Brain microvascular endothelial cell (primary cell): ENCODE results near the gene AXIN2.
"Not testable (repeated sequence)": the region's sequence is repeated elsewhere in the genome, so short reads cannot be mapped to it uniquely, and the experiment has no call there.

Experiments used
- DNase-seq: peaks from one replicate; pipeline ENCODE4 v3.0.0-alpha.2; 2020
- H3K27ac ChIP-seq: fragments of 250-450 bp; sonication (Bioruptor Pico); 2 replicates; pipeline ENCODE4 v1.5.1; 2020; ENCODE audit warnings: mild to moderate bottlenecking, moderate library complexity
- H3K27me3 ChIP-seq: fragments of 250-450 bp; sonication (Bioruptor Pico); replicated peaks from 2 replicates; pipeline ENCODE4 v1.5.1; 2020; ENCODE audit warnings: mild to moderate bottlenecking
- H3K36me3 ChIP-seq: fragments of 250-450 bp; sonication (Bioruptor Pico); replicated peaks from 2 replicates; pipeline ENCODE4 v1.5.1; 2020; ENCODE audit warnings: mild to moderate bottlenecking
- H3K4me3 ChIP-seq: 2 replicates; pipeline ENCODE4 v1.5.1; 2011; ENCODE audit warnings: low read depth, mild to moderate bottlenecking, control low read depth, low read length, moderate library complexity
- in situ Hi-C: cut with HindIII; loops from 2 replicates; pipeline ENCODE4 v1.10.0; 2017; ENCODE audit warnings: low sequenced_read_pairs, low pct_ligation_motif_present
- TF ChIP-seq, protein P1 (sequence below): IDR thresholded peaks from 2 replicates; pipeline ENCODE4 v1.5.1; 2011; ENCODE audit warnings: low read depth, mild to moderate bottlenecking, moderate library complexity, low read length, control low read depth, inconsistent platforms; ENCODE audit errors: missing control alignments

The AXIN2 gene

DNA sequence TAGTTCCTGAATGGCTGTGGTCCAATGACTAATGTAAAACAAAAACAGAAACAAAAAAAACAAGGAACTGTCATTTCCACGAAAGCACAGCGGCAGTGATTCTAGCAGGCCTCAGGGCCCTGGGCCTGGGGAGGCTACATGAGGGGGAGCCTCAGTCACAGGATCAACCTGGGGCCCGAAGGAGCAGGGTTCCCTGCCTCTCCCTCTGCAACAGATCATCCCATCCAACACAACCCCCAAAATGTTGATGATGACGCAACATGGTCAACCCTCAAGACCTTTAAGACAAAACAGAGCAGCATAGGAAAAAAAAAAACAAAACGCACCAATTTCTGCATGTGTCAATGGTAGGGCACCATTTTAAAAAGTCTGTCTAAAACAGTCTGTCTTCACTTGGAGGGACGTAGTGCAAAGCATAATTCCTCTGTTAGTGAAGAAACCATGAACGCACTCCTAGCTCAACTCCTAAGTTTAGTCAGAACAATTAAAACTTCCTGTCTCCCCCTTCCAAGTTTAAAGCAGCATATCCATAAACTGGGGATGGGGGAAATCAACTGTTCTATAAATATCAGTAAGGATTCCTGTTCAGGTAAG lies 32.3 kb downstream of the AXIN2 start:
- H3K27me3 ChIP-seq = no peaks in the 10 kb centered on the region
- H3K36me3 ChIP-seq = no peaks in the 10 kb centered on the region
- TF ChIP-seq, protein P1, sequence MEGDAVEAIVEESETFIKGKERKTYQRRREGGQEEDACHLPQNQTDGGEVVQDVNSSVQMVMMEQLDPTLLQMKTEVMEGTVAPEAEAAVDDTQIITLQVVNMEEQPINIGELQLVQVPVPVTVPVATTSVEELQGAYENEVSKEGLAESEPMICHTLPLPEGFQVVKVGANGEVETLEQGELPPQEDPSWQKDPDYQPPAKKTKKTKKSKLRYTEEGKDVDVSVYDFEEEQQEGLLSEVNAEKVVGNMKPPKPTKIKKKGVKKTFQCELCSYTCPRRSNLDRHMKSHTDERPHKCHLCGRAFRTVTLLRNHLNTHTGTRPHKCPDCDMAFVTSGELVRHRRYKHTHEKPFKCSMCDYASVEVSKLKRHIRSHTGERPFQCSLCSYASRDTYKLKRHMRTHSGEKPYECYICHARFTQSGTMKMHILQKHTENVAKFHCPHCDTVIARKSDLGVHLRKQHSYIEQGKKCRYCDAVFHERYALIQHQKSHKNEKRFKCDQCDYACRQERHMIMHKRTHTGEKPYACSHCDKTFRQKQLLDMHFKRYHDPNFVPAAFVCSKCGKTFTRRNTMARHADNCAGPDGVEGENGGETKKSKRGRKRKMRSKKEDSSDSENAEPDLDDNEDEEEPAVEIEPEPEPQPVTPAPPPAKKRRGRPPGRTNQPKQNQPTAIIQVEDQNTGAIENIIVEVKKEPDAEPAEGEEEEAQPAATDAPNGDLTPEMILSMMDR = no peak
- H3K27ac ChIP-seq = no peak overlapping the region
- in situ Hi-C loops = no loop called here
- DNase-seq = no peak
- H3K4me3 ChIP-seq = no peak overlapping the region

DNA sequence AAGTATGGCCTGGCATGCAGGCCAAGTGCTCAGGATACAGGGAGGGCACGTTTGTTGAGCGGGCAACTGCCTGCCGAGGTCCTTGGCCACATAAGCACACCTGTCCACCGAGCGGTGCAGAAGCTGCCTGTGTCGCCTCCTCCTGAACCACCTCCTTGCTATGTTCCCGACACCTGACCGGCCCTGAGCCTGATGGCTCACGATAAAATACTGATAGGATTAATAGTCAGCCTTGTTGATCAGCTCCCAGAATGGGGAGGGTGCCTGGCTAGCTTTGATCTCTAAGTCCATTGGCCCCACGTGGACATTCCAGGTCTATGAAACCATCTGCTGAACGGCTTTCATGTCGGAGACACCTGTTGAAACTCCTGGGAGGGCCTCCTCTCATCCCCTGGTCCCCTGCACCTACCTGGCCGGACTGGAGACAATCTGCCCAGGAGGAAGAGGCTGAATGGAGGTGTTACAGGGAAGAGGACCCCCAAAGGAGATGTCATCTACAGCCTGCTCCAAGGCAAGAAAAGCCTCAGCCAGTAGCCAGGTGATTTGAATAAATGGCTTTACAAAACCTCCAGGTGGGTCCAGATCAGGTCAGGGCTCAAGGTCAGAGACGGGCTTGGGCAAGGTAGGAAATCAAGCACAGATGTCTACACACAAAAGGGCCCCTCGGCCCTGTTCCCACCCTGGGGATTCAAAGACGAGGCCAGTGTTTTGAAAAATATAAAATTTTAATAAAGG lies 33.4 kb downstream of the AXIN2 start:
- in situ Hi-C loops = no loop called here
- TF ChIP-seq, protein P1 = no peak
- H3K4me3 ChIP-seq = no peak overlapping the region
- DNase-seq = no peak
- H3K27ac ChIP-seq = no peak overlapping the region
- no peaks in the 10 kb centered on the region for H3K36me3 ChIP-seq
- no peaks in the 10 kb centered on the region for H3K27me3 ChIP-seq

DNA sequence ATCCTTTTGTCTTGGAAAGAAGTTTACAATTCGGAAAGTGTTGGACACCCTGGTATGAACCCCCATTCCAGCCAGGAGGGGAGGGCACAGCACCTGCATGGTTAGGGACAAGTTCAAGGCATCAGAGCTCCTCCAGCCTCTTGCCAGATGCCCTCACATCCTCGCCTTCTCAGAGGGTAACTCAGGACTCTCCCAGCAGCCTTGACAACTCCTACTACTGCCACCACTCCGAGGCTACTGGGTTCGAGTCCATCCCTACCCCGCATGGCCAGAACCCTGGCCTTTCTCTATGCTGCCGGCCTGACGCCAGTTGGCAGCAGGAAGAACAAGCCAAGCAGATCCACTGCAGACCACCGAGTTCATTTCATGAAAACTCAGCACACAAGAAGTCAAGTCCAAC lies 34.1 kb downstream of the AXIN2 start:
- H3K4me3 ChIP-seq = no peak overlapping the region
- in situ Hi-C loops = no loop called here
- no peaks in the 10 kb centered on the region for H3K27me3 ChIP-seq
- H3K27ac ChIP-seq = no peak overlapping the region
- H3K36me3 ChIP-seq = no peaks in the 10 kb centered on the region
- TF ChIP-seq, protein P1 = no peak
- DNase-seq = no peak

DNA sequence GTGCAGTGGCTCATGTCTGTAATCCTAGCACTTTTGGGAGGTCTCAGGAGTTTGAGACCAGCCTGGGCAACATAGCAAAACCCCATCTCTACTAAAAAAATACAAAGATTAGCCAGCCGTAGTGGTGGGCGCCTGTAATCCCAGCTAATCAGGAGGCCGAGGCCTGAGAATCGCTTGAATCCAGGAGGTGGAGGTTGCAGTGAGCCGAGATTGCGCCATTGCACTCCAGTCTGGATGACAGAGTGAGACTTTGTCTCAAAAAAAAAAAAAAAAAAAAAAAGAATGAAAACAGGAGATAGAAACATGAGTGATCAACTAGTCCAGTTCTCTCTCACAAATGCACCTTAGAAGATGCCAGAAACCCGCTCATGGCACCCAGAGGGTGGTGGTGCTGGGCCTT lies 34.6 kb downstream of the AXIN2 start:
- H3K27ac ChIP-seq, in situ Hi-C loops, H3K4me3 ChIP-seq, H3K36me3 ChIP-seq, H3K27me3 ChIP-seq, DNase-seq: not testable (repeated sequence)

DNA sequence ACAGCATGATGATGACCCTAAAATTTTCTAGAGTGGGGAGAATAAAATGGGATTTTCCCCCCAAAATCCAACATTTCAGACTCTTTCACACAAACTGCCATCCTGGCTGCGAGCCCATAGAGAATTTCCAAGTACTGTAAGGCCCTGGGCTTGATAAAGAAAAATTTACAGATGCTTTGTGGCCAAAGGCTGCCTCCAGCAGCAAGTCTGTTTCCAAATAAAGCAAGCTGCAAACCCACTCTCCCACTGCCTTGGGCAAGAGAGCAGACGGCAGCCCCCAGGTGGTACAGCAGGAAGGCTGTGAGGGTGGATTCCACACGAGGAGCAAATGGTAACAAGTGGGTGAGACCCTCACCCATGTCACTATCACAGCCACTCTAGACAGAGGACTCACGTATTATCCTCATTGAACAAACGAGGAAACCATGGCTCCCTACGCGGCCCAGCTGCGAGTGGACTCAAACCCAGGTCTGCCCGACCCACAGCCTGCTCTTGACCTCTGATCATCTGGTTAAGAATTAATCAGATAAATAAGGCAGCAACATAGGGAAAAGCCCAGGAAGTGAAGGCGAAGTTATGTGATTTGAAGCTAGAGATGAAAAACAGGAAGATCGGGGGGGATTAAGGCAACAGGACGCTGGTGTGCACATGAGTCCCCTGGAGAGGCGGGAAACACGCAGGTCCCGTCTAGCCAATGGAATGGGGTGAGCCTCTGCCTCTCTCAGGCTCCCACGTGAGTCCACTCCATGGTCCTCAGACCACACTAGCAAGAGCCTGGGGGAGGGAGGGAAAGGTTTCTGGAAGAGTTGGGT lies 37.4 kb downstream of the AXIN2 start:
- in situ Hi-C loops = no loop called here
- Histone ChIP-seq H3K36me3 (no peaks in the 10 kb centered on the region), H3K27ac (no peak overlapping the region), H3K4me3 (no peak overlapping the region), H3K27me3 (no peaks in the 10 kb centered on the region)
- no peak for DNase-seq
- TF ChIP-seq, protein P1 = no peak

DNA sequence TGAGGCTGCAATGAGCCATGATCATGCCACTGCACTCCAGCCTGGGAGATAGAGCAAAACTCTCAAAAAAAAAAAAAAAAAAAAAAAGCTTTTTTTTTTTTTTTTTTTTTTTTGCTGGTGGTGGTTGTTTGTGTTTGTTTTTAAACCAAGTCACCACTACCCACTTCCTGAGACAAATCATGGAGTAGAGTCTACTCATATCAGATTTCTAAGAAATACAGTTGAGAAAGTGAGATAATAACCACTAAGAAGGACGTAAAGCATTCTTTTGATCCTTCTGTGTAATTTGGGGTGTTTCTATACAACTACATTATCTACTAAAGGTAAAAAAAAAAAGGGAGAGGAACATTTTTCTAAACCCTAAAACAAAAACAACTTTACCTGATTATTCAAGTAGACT lies 38.0 kb downstream of the AXIN2 start:
- Histone ChIP-seq H3K4me3 (no peak overlapping the region), H3K27ac (no peak overlapping the region), H3K27me3 (no peaks in the 10 kb centered on the region), H3K36me3 (no peaks in the 10 kb centered on the region)
- in situ Hi-C loops = no loop called here
- DNase-seq = no peak
- TF ChIP-seq, protein P1 = no peak
